Measurements from ENCODE around the gene CNGA2. TPM values are rescaled to one million over a fixed set of nuclear protein-coding genes. Genes with fewer than 3 reads are reported as not detected.

The CNGA2 gene
- total and polyA plus RNA-seq, 4 donors: not detected

GRCh38 chrX:151779258-151779657 lies 44.7 kb downstream of the CNGA2 start:
- no peak for TF ChIP-seq CTCF (IDR thresholded peaks at IDR 0.05; ENCODE audit: control extremely low read depth, extremely low read depth)
- ATAC-seq (ENCODE audit: insufficient read depth, low FRiP score) (no peak), DNase-seq (no peak)
- Histone ChIP-seq H3K9me3 (ENCODE audit: control insufficient read depth in 4 of 4, insufficient read depth in 3 of 4, low read length in 3 of 4) (peaks cover 0 to 3% (median 1%) of the 10 kb centered on the region in 4 donors), H3K4me3 (no peak overlapping the region), H3K27ac (ENCODE audit: low read depth in 1 of 2, low read length in 1 of 2) (no peak overlapping the region), H3K36me3 (ENCODE audit: control insufficient read depth in 4 of 4, insufficient read depth in 4 of 4, low read length in 4 of 4) (no peaks in the 10 kb centered on the region), H3K4me1 (ENCODE audit: control insufficient read depth in 5 of 5, insufficient read depth in 5 of 5, low read length in 5 of 5) (no peaks in the 10 kb centered on the region), H3K27me3 (ENCODE audit: control insufficient read depth in 3 of 3, insufficient read depth in 3 of 3, low read length in 2 of 3) (no peaks in the 10 kb centered on the region), H3K9ac (ENCODE audit: insufficient read depth in 1 of 2, low read length in 2 of 2) (no peak overlapping the region)
- WGBS, 2 donors: 75 to 91% methylated on average over 4 of the region's 4 CpGs

GRCh38 chrX:151780621-151781020 lies 46.1 kb downstream of the CNGA2 start:
- no peak for DNase-seq
- no peak for TF ChIP-seq CTCF (IDR thresholded peaks at IDR 0.05; ENCODE audit: control extremely low read depth, extremely low read depth)
- Histone ChIP-seq H3K36me3 (ENCODE audit: control insufficient read depth in 4 of 4, insufficient read depth in 4 of 4, low read length in 4 of 4) (no peaks in the 10 kb centered on the region), H3K27me3 (ENCODE audit: control insufficient read depth in 3 of 3, insufficient read depth in 3 of 3, low read length in 2 of 3) (no peaks in the 10 kb centered on the region), H3K9ac (ENCODE audit: insufficient read depth in 1 of 2, low read length in 2 of 2) (no peak overlapping the region), H3K27ac (ENCODE audit: low read depth in 1 of 2, low read length in 1 of 2) (no peak overlapping the region), H3K4me3 (no peak overlapping the region), H3K4me1 (ENCODE audit: control insufficient read depth in 5 of 5, insufficient read depth in 5 of 5, low read length in 5 of 5) (no peaks in the 10 kb centered on the region), H3K9me3 (ENCODE audit: control insufficient read depth in 4 of 4, insufficient read depth in 3 of 4, low read length in 3 of 4) (peaks cover 0 to 3% (median 1%) of the 10 kb centered on the region in 4 donors)
- 86 to 93% methylated on average over 3 to 4 of the region's 4 CpGs for WGBS, 2 donors
- ATAC-seq (ENCODE audit: insufficient read depth, low FRiP score): no peak

GRCh38 chrX:151789179-151789800 lies 54.7 kb downstream of the CNGA2 start:
- Histone ChIP-seq H3K9me3 (ENCODE audit: control insufficient read depth in 4 of 4, insufficient read depth in 3 of 4, low read length in 3 of 4) (peaks cover 0 to 2% (median 0%) of the 10 kb centered on the region in 4 donors), H3K27me3 (ENCODE audit: control insufficient read depth in 3 of 3, insufficient read depth in 3 of 3, low read length in 2 of 3) (peaks cover 0 to 3% (median 0%) of the 10 kb centered on the region in 3 donors), H3K36me3 (ENCODE audit: control insufficient read depth in 4 of 4, insufficient read depth in 4 of 4, low read length in 4 of 4) (no peaks in the 10 kb centered on the region), H3K27ac (ENCODE audit: low read depth in 1 of 2, low read length in 1 of 2) (no peak overlapping the region), H3K4me3 (no peak overlapping the region), H3K9ac (ENCODE audit: insufficient read depth in 1 of 2, low read length in 2 of 2) (no peak overlapping the region), H3K4me1 (ENCODE audit: control insufficient read depth in 5 of 5, insufficient read depth in 5 of 5, low read length in 5 of 5) (no peaks in the 10 kb centered on the region)
- 74 to 93% methylated on average over 6 of the region's 6 CpGs for WGBS, 2 donors
- ATAC-seq (ENCODE audit: insufficient read depth, low FRiP score) (no peak), DNase-seq (peak in 1 of 3 donors; percentile 4)
- TF ChIP-seq CTCF (IDR thresholded peaks at IDR 0.05; ENCODE audit: control extremely low read depth, extremely low read depth): no peak

All from lung (tissue), 12 donors.